Measurements from ENCODE around the gene USP8.

DNA sequence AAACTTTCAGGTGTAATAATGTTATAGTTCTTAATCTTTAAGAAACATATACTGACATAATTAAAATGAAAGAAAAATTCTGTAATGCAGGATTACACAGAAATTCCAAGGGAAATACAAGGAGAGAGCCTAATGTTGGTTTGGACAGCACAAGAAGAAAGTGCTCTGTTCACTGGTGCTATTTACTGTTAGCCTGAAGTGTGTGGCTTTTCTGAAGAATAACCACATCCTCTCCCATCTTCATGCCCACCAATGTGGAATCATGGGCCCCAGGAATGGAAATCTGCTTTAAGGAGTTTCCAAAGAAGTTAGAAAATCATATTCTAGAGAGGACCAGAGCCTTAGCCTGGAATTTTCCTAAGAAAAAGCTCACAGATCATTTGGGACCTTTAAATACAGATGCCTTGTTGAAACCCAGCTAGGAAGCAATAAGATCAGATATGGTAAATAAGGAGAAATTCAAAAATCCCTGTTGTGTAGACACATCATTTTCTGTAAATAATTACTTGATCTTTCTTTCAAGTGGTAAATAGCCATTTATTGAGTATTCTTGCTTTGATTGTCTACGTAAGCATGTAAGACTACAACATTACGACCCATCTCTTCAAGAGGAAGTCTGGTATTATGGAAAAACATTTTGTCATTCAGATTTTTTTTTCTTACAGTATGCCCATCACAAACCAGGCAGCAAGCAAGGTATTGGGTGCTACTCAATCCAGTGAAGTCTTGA is 132.6 kb downstream of the USP8 start:
- TF ChIP-seq, protein P1, sequence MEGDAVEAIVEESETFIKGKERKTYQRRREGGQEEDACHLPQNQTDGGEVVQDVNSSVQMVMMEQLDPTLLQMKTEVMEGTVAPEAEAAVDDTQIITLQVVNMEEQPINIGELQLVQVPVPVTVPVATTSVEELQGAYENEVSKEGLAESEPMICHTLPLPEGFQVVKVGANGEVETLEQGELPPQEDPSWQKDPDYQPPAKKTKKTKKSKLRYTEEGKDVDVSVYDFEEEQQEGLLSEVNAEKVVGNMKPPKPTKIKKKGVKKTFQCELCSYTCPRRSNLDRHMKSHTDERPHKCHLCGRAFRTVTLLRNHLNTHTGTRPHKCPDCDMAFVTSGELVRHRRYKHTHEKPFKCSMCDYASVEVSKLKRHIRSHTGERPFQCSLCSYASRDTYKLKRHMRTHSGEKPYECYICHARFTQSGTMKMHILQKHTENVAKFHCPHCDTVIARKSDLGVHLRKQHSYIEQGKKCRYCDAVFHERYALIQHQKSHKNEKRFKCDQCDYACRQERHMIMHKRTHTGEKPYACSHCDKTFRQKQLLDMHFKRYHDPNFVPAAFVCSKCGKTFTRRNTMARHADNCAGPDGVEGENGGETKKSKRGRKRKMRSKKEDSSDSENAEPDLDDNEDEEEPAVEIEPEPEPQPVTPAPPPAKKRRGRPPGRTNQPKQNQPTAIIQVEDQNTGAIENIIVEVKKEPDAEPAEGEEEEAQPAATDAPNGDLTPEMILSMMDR (conservative IDR thresholded peaks at IDR 0.05; ENCODE audit: low read depth, low read length), result no peak
- no peak for TF ChIP-seq MAFK (IDR thresholded peaks at IDR 0.05; ENCODE audit: low read depth, low read length)
- no peak for TF ChIP-seq POLR2A (IDR thresholded peaks at IDR 0.05; ENCODE audit: low read depth, low read length)
- no peak for TF ChIP-seq MAZ (IDR thresholded peaks at IDR 0.05; ENCODE audit: borderline replicate concordance, low read depth, low read length)
- TF ChIP-seq RAD21 (IDR thresholded peaks at IDR 0.05; ENCODE audit: low read length), result no peak
- TF ChIP-seq SMC3 (IDR thresholded peaks at IDR 0.05; ENCODE audit: low read depth, low read length), result no peak
- no peak for TF ChIP-seq CEBPB (IDR thresholded peaks at IDR 0.05; ENCODE audit: low read depth, low read length)
- no peak for TF ChIP-seq FOS (IDR thresholded peaks at IDR 0.05; ENCODE audit: low read depth, low read length)
- TF ChIP-seq, protein P2, sequence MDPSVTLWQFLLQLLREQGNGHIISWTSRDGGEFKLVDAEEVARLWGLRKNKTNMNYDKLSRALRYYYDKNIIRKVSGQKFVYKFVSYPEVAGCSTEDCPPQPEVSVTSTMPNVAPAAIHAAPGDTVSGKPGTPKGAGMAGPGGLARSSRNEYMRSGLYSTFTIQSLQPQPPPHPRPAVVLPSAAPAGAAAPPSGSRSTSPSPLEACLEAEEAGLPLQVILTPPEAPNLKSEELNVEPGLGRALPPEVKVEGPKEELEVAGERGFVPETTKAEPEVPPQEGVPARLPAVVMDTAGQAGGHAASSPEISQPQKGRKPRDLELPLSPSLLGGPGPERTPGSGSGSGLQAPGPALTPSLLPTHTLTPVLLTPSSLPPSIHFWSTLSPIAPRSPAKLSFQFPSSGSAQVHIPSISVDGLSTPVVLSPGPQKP (IDR thresholded peaks at IDR 0.05; ENCODE audit: borderline replicate concordance, low read depth, low read length), result no peak
- TF ChIP-seq, protein P3, sequence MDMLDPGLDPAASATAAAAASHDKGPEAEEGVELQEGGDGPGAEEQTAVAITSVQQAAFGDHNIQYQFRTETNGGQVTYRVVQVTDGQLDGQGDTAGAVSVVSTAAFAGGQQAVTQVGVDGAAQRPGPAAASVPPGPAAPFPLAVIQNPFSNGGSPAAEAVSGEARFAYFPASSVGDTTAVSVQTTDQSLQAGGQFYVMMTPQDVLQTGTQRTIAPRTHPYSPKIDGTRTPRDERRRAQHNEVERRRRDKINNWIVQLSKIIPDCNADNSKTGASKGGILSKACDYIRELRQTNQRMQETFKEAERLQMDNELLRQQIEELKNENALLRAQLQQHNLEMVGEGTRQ (IDR thresholded peaks at IDR 0.05; ENCODE audit: low read depth, low read length), result no peak
- TF ChIP-seq BHLHE40 (IDR thresholded peaks at IDR 0.05; ENCODE audit: low read depth, low read length), result no peak
- no peak for TF ChIP-seq CHD1 (IDR thresholded peaks at IDR 0.05; ENCODE audit: low read depth, low read length)
